A673 (cell line): Measurements from ENCODE around the gene CETN2.

Source experiments
- CTCF ChIP-seq: fragments of 300-800, 200-600 bp; sonication (generic); conservative IDR thresholded peaks from 2 replicates; pipeline ENCODE4 v1.5.1; 2017; ENCODE audit warnings: low read depth, mild to moderate bottlenecking, antibody characterized with exemption, low read length, moderate library complexity, mixed read lengths
- EZH2 ChIP-seq: fragments of 200-600 bp; sonication (generic); IDR thresholded peaks from 2 replicates; pipeline ENCODE4 v1.6.1; 2017; ENCODE audit warnings: borderline replicate concordance, low read depth, mild to moderate bottlenecking, mixed read lengths, antibody characterized with exemption, low read length; ENCODE audit not compliant: poor library complexity, severe bottlenecking

- TF ChIP-seq CTCF (no peak), EZH2 (no peak)
These were observed 17.4 kb downstream of the CETN2 start for GRCh38 chrX:152813206-152813605.
